OCI-LY3 (cell line): Measurements from ENCODE around the gene FBXO22.

ENCODE experiments used
- H2AFZ ChIP-seq: fragments of 200-600, 300-600 bp; shearing (Covaris generic); 2 replicates; pipeline ENCODE4 v1.6.0; 2014; ENCODE audit warnings: antibody characterized with exemption, low read depth, low read length
- H3K27ac ChIP-seq: fragments of 200-600, 300-600 bp; sonication (generic); 2 replicates; pipeline ENCODE4 v1.5.1; 2014; ENCODE audit warnings: mild to moderate bottlenecking, low read length, moderate library complexity, mixed read lengths
- H3K27me3 ChIP-seq: fragments of 200-600, 300-600 bp; sonication (generic); 2 replicates; pipeline ENCODE4 v1.6.1; 2014; ENCODE audit warnings: low read depth, low read length, mixed read lengths
- H3K36me3 ChIP-seq: fragments of 200-600, 300-600 bp; sonication (generic); replicated peaks from 2 replicates; pipeline ENCODE3; 2014; ENCODE audit warnings: low read depth, low read length, mixed read lengths
- H3K4me1 ChIP-seq: fragments of 300-600, 200-600 bp; sonication (generic); 2 replicates; pipeline ENCODE4 v1.6.1; 2014; ENCODE audit warnings: low read length, mixed read lengths
- H3K4me2 ChIP-seq: fragments of 200-600, 300-600 bp; sonication (generic); 2 replicates; pipeline ENCODE4 v1.6.1; 2014; ENCODE audit warnings: low read length, mixed read lengths
- H3K4me3 ChIP-seq: fragments of 300-600, 200-600 bp; sonication (generic); 2 replicates; pipeline ENCODE4 v1.5.1; 2014; ENCODE audit warnings: antibody characterized with exemption, mild to moderate bottlenecking, low read length, moderate library complexity
- H3K79me2 ChIP-seq: fragments of 300-600, 200-600 bp; shearing (Covaris generic); 2 replicates; pipeline ENCODE4 v1.6.1; 2014; ENCODE audit warnings: mild to moderate bottlenecking, low read length, mixed read lengths
- H3K9ac ChIP-seq: fragments of 300-600, 200-600 bp; shearing (Covaris generic); 2 replicates; pipeline ENCODE4 v1.6.0; 2014; ENCODE audit warnings: mild to moderate bottlenecking, low read length, moderate library complexity
- H3K9me3 ChIP-seq: fragments of 200-600, 300-600 bp; shearing (Covaris generic); 2 replicates; pipeline ENCODE4 v1.6.1; 2014; ENCODE audit warnings: low read length, mixed read lengths; ENCODE audit not compliant: insufficient read depth
- H4K20me1 ChIP-seq: fragments of 200-600, 300-600 bp; sonication (generic); 2 replicates; pipeline ENCODE4 v1.6.1; 2016; ENCODE audit warnings: low read length, mixed read lengths; ENCODE audit not compliant: insufficient read depth
- EZH2phosphoT487 ChIP-seq: fragments of 200-600 bp; shearing (Covaris generic); IDR thresholded peaks from 2 replicates; pipeline ENCODE4 v1.6.1; 2018; ENCODE audit warnings: antibody characterized with exemption, mixed run types, low read depth
- TF ChIP-seq, protein P1 (sequence below): fragments of 200-600, 300-600 bp; sonication (generic); IDR thresholded peaks from 2 replicates; pipeline ENCODE4 v1.5.1; 2014; ENCODE audit warnings: antibody characterized with exemption, low read length, low read depth

The FBXO22 gene

DNA sequence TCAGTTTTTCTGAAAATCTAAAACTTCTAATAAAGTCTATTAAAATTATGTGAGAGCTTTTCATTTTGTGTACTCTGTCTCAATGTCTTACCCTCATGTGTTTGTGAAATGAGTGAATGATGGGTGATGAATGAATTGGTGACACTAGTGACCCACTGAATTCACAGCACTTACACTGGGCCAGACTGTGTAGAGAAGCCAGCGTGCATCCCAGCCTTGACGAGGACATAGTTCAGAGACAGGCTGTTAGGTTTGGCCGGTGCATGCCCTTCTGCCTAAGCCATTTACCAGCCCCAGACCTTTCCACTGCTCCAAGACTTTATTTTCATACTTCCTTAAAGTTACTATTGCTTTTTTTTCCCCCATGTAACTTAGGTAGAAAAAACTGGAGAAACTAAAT is 38.8 kb downstream of the FBXO22 start:
- Histone ChIP-seq H3K36me3 (peaks cover 14% of the 10 kb centered on the region), H3K4me3 (no peak overlapping the region), H3K9ac (no peak overlapping the region), H3K9me3 (no peaks in the 10 kb centered on the region), H3K27ac (no peak overlapping the region), H4K20me1 (no peaks in the 10 kb centered on the region), H3K4me1 (no peaks in the 10 kb centered on the region), H3K27me3 (no peaks in the 10 kb centered on the region), H3K79me2 (no peaks in the 10 kb centered on the region), H3K4me2 (no peak overlapping the region), H2AFZ (no peak overlapping the region)
- no peak for TF ChIP-seq EZH2phosphoT487
- TF ChIP-seq, protein P1, sequence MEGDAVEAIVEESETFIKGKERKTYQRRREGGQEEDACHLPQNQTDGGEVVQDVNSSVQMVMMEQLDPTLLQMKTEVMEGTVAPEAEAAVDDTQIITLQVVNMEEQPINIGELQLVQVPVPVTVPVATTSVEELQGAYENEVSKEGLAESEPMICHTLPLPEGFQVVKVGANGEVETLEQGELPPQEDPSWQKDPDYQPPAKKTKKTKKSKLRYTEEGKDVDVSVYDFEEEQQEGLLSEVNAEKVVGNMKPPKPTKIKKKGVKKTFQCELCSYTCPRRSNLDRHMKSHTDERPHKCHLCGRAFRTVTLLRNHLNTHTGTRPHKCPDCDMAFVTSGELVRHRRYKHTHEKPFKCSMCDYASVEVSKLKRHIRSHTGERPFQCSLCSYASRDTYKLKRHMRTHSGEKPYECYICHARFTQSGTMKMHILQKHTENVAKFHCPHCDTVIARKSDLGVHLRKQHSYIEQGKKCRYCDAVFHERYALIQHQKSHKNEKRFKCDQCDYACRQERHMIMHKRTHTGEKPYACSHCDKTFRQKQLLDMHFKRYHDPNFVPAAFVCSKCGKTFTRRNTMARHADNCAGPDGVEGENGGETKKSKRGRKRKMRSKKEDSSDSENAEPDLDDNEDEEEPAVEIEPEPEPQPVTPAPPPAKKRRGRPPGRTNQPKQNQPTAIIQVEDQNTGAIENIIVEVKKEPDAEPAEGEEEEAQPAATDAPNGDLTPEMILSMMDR = no peak

DNA sequence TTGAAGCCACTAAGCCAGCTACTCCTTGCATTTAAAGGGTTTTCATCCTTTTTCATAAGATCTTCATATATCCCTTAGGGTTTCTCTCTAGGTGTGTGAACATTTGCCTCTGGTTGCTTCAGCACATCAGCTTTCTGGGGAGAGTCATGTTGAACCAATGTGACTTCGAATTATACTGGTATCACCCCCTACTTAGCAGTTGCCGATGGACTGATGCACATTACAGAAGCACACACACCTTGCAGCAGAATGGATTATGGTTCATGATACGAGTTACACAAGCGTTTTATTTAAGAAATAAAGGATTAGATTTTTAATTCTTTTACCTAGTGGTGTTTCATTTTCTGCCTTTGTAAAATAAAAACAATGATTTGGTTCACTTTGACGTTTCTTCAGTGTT is 39.6 kb downstream of the FBXO22 start:
- no peak overlapping the region for H3K9ac ChIP-seq
- TF ChIP-seq EZH2phosphoT487 = no peak
- TF ChIP-seq, protein P1 = no peak
- no peaks in the 10 kb centered on the region for H3K79me2 ChIP-seq
- H3K27me3 ChIP-seq = no peaks in the 10 kb centered on the region
- H3K9me3 ChIP-seq = no peaks in the 10 kb centered on the region
- no peak overlapping the region for H3K4me3 ChIP-seq
- no peak overlapping the region for H2AFZ ChIP-seq
- H3K36me3 ChIP-seq = peaks cover 7% of the 10 kb centered on the region
- no peaks in the 10 kb centered on the region for H3K4me1 ChIP-seq
- no peak overlapping the region for H3K27ac ChIP-seq
- H4K20me1 ChIP-seq = no peaks in the 10 kb centered on the region
- H3K4me2 ChIP-seq = no peak overlapping the region

DNA sequence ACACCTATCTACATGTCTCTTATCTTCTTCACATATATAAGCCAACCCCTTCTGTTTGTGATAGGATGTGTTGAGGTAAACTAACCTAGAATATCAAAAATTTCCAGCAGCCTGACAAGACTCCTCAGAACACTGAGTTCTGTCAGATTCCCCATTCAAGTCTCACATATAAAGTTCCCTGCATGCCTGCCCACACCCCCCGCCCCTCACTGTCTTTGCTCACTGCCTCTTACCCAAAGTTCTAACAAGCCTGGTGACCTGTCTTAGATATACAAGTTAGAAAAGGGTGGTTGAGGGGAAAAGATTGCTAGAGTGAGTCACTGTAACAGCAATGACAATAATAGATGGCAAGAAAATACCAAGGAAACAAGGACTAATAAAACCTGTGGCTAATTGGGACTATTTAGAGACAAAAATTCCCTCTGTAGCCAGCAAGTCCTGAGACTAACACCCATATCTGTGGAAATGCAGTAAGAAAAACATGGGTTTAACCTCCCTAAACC is 40.1 kb downstream of the FBXO22 start:
- Histone ChIP-seq H4K20me1 (no peaks in the 10 kb centered on the region), H3K27ac (no peak overlapping the region), H2AFZ (no peak overlapping the region), H3K9me3 (no peaks in the 10 kb centered on the region), H3K9ac (no peak overlapping the region), H3K27me3 (no peaks in the 10 kb centered on the region), H3K4me3 (no peak overlapping the region), H3K4me2 (no peak overlapping the region), H3K36me3 (peaks cover 4% of the 10 kb centered on the region), H3K79me2 (no peaks in the 10 kb centered on the region), H3K4me1 (no peaks in the 10 kb centered on the region)
- TF ChIP-seq, protein P1 = no peak
- no peak for TF ChIP-seq EZH2phosphoT487

DNA sequence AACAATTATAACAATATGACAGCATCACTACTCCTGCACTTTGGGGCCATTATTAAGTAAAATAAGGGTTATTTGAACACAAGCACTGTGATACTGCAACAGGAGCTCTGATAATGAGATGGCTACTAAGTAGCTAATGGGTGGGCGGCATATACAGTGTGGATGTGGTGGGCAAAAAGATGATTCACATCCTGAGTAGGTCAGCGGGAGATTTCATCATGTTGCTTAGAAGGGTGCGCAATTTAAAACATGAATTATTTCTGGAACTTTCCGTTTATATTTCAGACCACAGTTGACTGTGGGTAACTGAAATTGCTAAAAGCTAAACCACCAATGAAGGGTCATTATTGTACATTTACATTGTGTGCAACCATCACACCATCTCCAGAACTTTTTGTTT is 42.3 kb downstream of the FBXO22 start:
- Histone ChIP-seq H4K20me1 (no peaks in the 10 kb centered on the region), H3K9ac (no peak overlapping the region), H3K36me3 (no peaks in the 10 kb centered on the region), H3K4me1 (no peaks in the 10 kb centered on the region), H2AFZ (no peak overlapping the region), H3K27me3 (no peaks in the 10 kb centered on the region), H3K9me3 (no peaks in the 10 kb centered on the region), H3K27ac (no peak overlapping the region), H3K4me3 (no peak overlapping the region), H3K4me2 (no peak overlapping the region), H3K79me2 (no peaks in the 10 kb centered on the region)
- TF ChIP-seq, protein P1 = no peak
- TF ChIP-seq EZH2phosphoT487 = no peak
